Lung (tissue), 12 donors: ENCODE measurements around the gene TPRN. TPM values are rescaled to one million over a fixed set of nuclear protein-coding genes. Genes with fewer than 3 reads are reported as not detected.

Experiments
- ATAC-seq: fragments of 200-7000 bp; cut with Tn5 transposase; one replicate; pipeline ENCODE4 v1.9.1; 2020; ENCODE audit warnings: moderate number of reproducible peaks; ENCODE audit not compliant: insufficient read depth, low FRiP score
- DNase-seq, 3 donors: peaks; one replicate each; pipeline ENCODE4 v3.0.0-alpha.2; 2013 to 2017
- H3K27ac ChIP-seq, 2 donors: one replicate each; pipeline ENCODE4 v1.5.1; 2013; ENCODE audit warnings: mild to moderate bottlenecking in 2 of 2, moderate library complexity in 2 of 2, control low read depth in 1 of 2, inconsistent platforms in 1 of 2, low read depth in 1 of 2, low read length in 1 of 2
- H3K27me3 ChIP-seq, 3 donors: one replicate each; pipeline ENCODE4 v1.5.1; 2013; ENCODE audit warnings: low read length in 2 of 3; ENCODE audit not compliant: control insufficient read depth in 3 of 3, insufficient read depth in 3 of 3
- H3K36me3 ChIP-seq, 4 donors: one replicate each; pipeline ENCODE4 v1.5.1; 2013; ENCODE audit warnings: low read length in 4 of 4, mild to moderate bottlenecking in 1 of 4, moderate library complexity in 1 of 4; ENCODE audit not compliant: control insufficient read depth in 4 of 4, insufficient read depth in 4 of 4
- H3K4me1 ChIP-seq, 5 donors: one replicate each; pipeline ENCODE4 v1.5.1; 2013; ENCODE audit warnings: low read length in 5 of 5, mild to moderate bottlenecking in 2 of 5, moderate library complexity in 1 of 5; ENCODE audit not compliant: control insufficient read depth in 5 of 5, insufficient read depth in 5 of 5
- H3K4me3 ChIP-seq: one replicate; pipeline ENCODE4 v1.5.1; 2013; ENCODE audit warnings: mild to moderate bottlenecking, control low read depth, moderate library complexity
- H3K9ac ChIP-seq, 2 donors: one replicate each; pipeline ENCODE4 v1.5.1; 2013; ENCODE audit warnings: low read length in 2 of 2, control low read depth in 1 of 2; ENCODE audit not compliant: insufficient read depth in 1 of 2
- H3K9me3 ChIP-seq, 4 donors: one replicate each; pipeline ENCODE4 v1.5.1; 2013; ENCODE audit warnings: low read length in 3 of 4, mild to moderate bottlenecking in 1 of 4, moderate library complexity in 1 of 4; ENCODE audit not compliant: control insufficient read depth in 4 of 4, insufficient read depth in 3 of 4
- WGBS, 2 donors: extraction: QIAGEN DNeasy Blood & Tissue Kit; methylation state at CpG; one replicate each; pipeline ENCODE4 v1.1.7; 2013; 5-methylcytosine and 5-hydroxymethylcytosine counted together
- polyA plus RNA-seq, 2 donors: library from polyadenylated mRNA; stranded (reverse); fragments of 200-250 nt; gene quantifications; one replicate each; pipeline ENCODE4 v1.2.1, GENCODE V29; 2013
- total RNA-seq, 2 donors: library from RNA; depleted of rRNA in 1 of 2; stranded (reverse); fragments of >200 nt in 1 of 2; gene quantifications; one replicate each; pipeline ENCODE4 v1.2.1, GENCODE V29; 2014 to 2021
- TF ChIP-seq, protein P1 (sequence below): IDR thresholded peaks from 2 replicates; pipeline ENCODE4 v1.5.1; 2012; ENCODE audit warnings: mild to moderate bottlenecking; ENCODE audit errors: control extremely low read depth, extremely low read depth
- donor health status: control.
- donor health status: control.
- donor health status: Bipolar disorder and iron deficiency.
- donor health status: healthy.
- donor health status: DM: yes; HTN: yes; CAD: no.

TPRN gene
- total and polyA plus RNA-seq, 4 donors: 8.9 to 30.6 (median 15.5) TPM

DNA sequence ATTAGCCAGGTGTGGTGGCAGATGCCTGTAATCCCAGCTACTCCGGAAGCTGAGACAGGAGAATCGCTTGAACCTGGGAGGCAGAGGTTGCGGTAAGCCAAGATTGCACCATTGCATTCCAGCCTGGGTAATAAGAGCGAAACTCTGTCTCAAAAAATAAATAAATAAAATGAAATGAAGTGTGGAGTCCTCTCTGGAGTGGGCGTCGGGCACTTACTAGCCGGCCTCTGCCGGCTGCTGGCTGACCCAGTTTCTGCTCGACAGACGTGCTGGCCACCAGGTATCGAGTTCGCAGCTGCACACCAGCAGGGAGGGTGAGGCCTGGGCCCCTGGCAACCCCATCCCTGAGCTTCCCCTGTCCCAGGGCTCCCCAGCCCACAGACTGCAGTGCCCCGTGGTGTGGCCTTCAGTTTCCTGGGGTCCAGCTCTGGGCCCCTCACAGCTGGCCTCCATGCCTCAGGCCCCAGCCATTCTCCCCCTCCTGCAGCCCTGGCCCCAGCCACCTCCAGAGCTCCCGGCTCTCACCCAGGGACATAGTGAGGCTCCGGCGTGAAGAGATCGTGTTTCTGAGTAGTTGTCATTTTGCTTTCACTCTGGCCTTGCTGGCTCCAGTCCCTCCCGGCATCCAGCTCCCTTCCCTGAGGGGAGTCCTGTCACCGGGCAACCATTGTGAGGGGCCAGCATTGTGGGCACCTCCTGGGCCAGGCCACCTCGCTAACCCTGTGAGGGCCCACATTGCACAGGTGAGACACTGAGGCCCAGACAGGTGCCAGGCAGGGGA lies 46.8 kb upstream of the TPRN start:
- Histone ChIP-seq H3K27me3 (no peaks in the 10 kb centered on the region), H3K9ac (no peak overlapping the region), H3K36me3 (peaks cover 0 to 16% (median 11%) of the 10 kb centered on the region in 4 donors), H3K4me1 (peaks cover 0 to 18% (median 8%) of the 10 kb centered on the region in 5 donors), H3K4me3 (no peak overlapping the region), H3K9me3 (no peaks in the 10 kb centered on the region), H3K27ac (peak overlapping the region in 1 of 2 donors; percentile 18)
- no peak for ATAC-seq
- DNase-seq: peak in 1 of 3 donors; percentile 56
- WGBS, 2 donors: 58 to 80% methylated on average over 20 of the region's 20 CpGs
- TF ChIP-seq, protein P1, sequence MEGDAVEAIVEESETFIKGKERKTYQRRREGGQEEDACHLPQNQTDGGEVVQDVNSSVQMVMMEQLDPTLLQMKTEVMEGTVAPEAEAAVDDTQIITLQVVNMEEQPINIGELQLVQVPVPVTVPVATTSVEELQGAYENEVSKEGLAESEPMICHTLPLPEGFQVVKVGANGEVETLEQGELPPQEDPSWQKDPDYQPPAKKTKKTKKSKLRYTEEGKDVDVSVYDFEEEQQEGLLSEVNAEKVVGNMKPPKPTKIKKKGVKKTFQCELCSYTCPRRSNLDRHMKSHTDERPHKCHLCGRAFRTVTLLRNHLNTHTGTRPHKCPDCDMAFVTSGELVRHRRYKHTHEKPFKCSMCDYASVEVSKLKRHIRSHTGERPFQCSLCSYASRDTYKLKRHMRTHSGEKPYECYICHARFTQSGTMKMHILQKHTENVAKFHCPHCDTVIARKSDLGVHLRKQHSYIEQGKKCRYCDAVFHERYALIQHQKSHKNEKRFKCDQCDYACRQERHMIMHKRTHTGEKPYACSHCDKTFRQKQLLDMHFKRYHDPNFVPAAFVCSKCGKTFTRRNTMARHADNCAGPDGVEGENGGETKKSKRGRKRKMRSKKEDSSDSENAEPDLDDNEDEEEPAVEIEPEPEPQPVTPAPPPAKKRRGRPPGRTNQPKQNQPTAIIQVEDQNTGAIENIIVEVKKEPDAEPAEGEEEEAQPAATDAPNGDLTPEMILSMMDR: no peak

DNA sequence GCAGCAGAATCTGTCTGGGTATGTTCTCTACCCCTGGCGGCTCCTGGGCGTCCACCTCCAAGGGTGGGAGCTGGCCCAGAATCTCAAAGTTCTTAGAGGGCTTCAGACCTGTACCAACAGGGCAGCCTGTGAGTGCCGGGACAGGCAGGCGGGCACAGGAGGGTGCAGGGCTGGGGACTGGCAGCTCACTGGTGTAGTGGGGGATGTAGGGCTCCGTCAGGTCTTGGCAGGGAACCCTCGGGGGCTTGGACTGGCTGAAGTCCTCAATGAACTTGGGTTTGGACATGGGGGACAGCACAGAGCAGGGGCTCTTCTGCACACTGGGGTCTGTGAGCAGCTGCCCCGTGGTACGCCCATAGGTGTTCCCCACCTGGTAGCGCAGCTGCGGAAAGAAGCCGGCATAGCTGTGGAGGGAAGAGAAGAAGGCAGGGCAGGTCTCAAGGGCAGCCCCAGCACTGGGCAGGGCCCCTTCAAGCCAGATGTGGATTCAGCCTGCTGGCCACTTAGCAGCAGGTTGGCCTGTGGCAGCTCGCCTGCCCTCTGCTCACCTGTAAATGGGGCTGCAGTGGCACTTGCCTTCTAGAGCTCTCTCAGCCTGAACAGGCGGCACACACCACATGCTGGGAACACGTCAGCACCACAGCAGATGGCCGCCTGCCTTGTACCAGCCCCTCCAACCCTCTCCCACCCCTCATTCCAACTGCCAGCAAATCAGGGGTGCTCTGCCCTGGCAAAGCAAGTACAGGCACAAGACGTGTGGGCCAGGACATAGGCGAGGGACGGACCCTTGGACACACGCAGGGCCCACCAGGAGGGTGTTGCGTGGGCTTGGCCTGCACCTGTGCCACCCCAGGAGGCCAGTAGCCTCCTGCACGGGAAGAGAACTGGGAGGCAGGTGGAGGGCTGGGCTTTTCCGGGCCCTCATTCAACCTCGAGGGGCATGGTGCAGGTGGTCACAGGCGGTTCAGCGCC lies 45.2 kb upstream of the TPRN start:
- peaks cover 0 to 23% (median 8%) of the 10 kb centered on the region in 5 donors for H3K4me1 ChIP-seq
- no peaks in the 10 kb centered on the region for H3K9me3 ChIP-seq
- H3K27ac ChIP-seq: no peak overlapping the region
- ATAC-seq (no peak), DNase-seq (no peak)
- peaks cover 0 to 20% (median 12%) of the 10 kb centered on the region in 4 donors for H3K36me3 ChIP-seq
- whole genome bisulfite sequencing, 2 donors: 94 to 96% methylated on average over 25 of the region's 25 CpGs
- H3K9ac ChIP-seq: no peak overlapping the region
- TF ChIP-seq, protein P1: no peak
- H3K27me3 ChIP-seq: no peaks in the 10 kb centered on the region
- H3K4me3 ChIP-seq: no peak overlapping the region

DNA sequence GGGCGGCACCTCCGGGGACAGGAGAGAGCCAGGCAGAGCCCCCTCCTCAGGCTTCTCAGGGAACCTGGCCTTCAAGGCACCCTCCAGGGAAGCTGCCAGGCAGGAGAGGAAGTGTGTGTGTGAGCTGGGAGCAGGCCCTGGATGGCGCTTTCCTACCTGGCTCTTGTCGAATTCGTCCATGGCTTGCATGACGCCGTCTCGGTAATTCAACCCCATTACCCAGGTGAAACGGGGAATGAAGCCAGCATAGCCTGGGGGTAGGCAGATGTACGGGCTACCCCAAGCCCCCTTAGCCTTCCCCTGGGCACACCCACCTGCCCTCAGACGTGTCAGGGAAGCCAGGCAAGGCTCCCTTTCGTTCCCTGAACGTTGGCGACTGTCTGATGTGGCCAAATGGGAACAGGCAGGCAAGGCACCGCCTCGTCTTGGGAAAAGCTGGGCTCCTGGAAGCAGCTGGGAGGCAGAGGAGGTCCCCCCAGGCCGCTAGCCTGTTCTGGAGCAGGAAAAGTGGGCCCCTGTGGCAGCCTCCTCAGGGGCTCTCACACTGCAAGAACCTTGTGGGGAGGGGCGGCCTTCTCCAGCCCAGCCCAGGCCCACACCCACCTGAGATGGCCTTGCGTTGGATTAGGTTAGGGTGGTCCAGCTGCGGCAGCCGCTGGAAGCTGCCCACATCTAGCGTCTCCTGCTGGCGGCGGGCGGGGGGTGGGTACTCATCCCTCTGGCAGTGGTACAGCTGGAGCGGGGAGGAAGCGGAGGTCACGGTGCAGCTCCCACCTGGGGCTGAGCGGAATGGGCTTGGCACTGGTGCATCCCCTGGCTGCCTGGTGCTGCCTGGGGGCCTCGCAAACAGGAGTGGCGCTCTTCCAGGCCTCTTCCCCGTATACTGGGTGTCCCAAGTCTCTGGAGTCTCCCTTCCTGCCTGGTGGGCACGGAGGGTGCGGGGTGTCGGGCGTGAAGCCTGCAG lies 44.2 kb upstream of the TPRN start:
- H3K9ac ChIP-seq: no peak overlapping the region
- H3K4me3 ChIP-seq: no peak overlapping the region
- peaks cover 0 to 23% (median 8%) of the 10 kb centered on the region in 5 donors for H3K4me1 ChIP-seq
- TF ChIP-seq, protein P1: no peak
- WGBS, 2 donors: 82% methylated on average over 36 of the region's 36 CpGs
- DNase-seq (no peak), ATAC-seq (no peak)
- H3K9me3 ChIP-seq: no peaks in the 10 kb centered on the region
- H3K27me3 ChIP-seq: no peaks in the 10 kb centered on the region
- H3K27ac ChIP-seq: no peak overlapping the region
- peaks cover 0 to 20% (median 12%) of the 10 kb centered on the region in 4 donors for H3K36me3 ChIP-seq
